Activated CD8-positive, alpha-beta memory T cell treated with anti-CD3 and anti-CD28 coated beads for 24 hours (primary cell): ENCODE measurements around the gene PCDHA2.
"Not testable (repeated sequence)": the region's sequence is repeated elsewhere in the genome, so short reads cannot be mapped to it uniquely, and the experiment has no call there.

Experiments
- DNase-seq: peaks from one replicate; pipeline ENCODE4 v3.0.0-alpha.2; 2020

Gene PCDHA2

GRCh38 chr5:140794595-140795258, at the start of gene PCDHA2:
PCDHA2 (plus strand) TSS chr5:140794852.
- no peak for DNase-seq

GRCh38 chr5:140753561-140753960, 41.1 kb upstream of the PCDHA2 start:
- DNase-seq, result no peak

- DNase-seq, result no peak
These were observed 30.3 kb upstream of the PCDHA2 start for GRCh38 chr5:140764177-140764973.

- no peak for DNase-seq
These were observed 27.2 kb upstream of the PCDHA2 start for GRCh38 chr5:140767444-140767843.

GRCh38 chr5:140780512-140780911, 14.1 kb upstream of the PCDHA2 start:
- DNase-seq, result no peak

- no peak for DNase-seq
These were observed 8.6 kb upstream of the PCDHA2 start, which contains the start of gene PCDHA1 for GRCh38 chr5:140785905-140786686. PCDHA1 (plus strand) TSS chr5:140786140.

- not testable (repeated sequence) for DNase-seq
These were observed 7.2 kb upstream of the PCDHA2 start for GRCh38 chr5:140787422-140787821.

GRCh38 chr5:140787849-140788504, 6.7 kb upstream of the PCDHA2 start:
- DNase-seq, result not testable (repeated sequence)

- no peak for DNase-seq
These were observed 3.6 kb upstream of the PCDHA2 start for GRCh38 chr5:140791089-140791488.

- DNase-seq, result no peak
These were observed 598 bp downstream of the PCDHA2 start for GRCh38 chr5:140795259-140795641.

GRCh38 chr5:140796072-140796717, 1.5 kb downstream of the PCDHA2 start:
- not testable (repeated sequence) for DNase-seq

- DNase-seq, result no peak
These were observed 2.1 kb downstream of the PCDHA2 start for GRCh38 chr5:140796718-140797095.

- DNase-seq, result no peak
These were observed 6.3 kb downstream of the PCDHA2 start, which contains the start of gene PCDHA3 for GRCh38 chr5:140800816-140801493. PCDHA3 (plus strand) TSS chr5:140801057.

- no peak for DNase-seq
These were observed 6.8 kb downstream of the PCDHA2 start for GRCh38 chr5:140801494-140801841.

GRCh38 chr5:140802381-140802780, 7.7 kb downstream of the PCDHA2 start:
- not testable (repeated sequence) for DNase-seq

- no peak for DNase-seq
These were observed 8.2 kb downstream of the PCDHA2 start for GRCh38 chr5:140802781-140803271.

GRCh38 chr5:140806834-140807775, 12.5 kb downstream of the PCDHA2 start, which contains the start of gene PCDHA4:
PCDHA4 (plus strand) TSS chr5:140807068.
- no peak for DNase-seq

- not testable (repeated sequence) for DNase-seq
These were observed 13.7 kb downstream of the PCDHA2 start for GRCh38 chr5:140808241-140808888.

- no peak for DNase-seq
These were observed 14.2 kb downstream of the PCDHA2 start for GRCh38 chr5:140808889-140809291.
